Measurements from ENCODE around the gene RPUSD1.
"Not testable (repeated sequence)": the region's sequence is repeated elsewhere in the genome, so short reads cannot be mapped to it uniquely, and the experiment has no call there.

Gene RPUSD1

GRCh38 chr16:778909-779527 lies 9.2 kb downstream of the RPUSD1 start:
- no peak for TF ChIP-seq CTCF (IDR thresholded peaks at IDR 0.05; ENCODE audit: low read depth, low read length)
- no peak for DNase-seq (ENCODE audit: low read depth in 2 of 2)
- no peak overlapping the region for H3K4me3 ChIP-seq (replicated peaks in 1 of 2; ENCODE audit: low read depth in 2 of 2, low read length in 2 of 2)

- TF ChIP-seq CTCF (IDR thresholded peaks at IDR 0.05; ENCODE audit: low read depth, low read length) = no peak
- no peak for DNase-seq (ENCODE audit: low read depth in 2 of 2)
- H3K4me3 ChIP-seq (replicated peaks in 1 of 2; ENCODE audit: low read depth in 2 of 2, low read length in 2 of 2) = no peak overlapping the region
Measured at GRCh38 chr16:778447-778846, 9.7 kb downstream of the RPUSD1 start.

GRCh38 chr16:777826-778225 lies 10.4 kb downstream of the RPUSD1 start:
- DNase-seq (ENCODE audit: low read depth in 2 of 2) = peak in 1 of 2 donors; percentile 3
- no peak overlapping the region for H3K4me3 ChIP-seq (replicated peaks in 1 of 2; ENCODE audit: low read depth in 2 of 2, low read length in 2 of 2)
- no peak for TF ChIP-seq CTCF (IDR thresholded peaks at IDR 0.05; ENCODE audit: low read depth, low read length)

- no peak for DNase-seq (ENCODE audit: low read depth in 2 of 2)
- TF ChIP-seq CTCF (IDR thresholded peaks at IDR 0.05; ENCODE audit: low read depth, low read length) = no peak
Measured at GRCh38 chr16:776824-777223, 11.4 kb downstream of the RPUSD1 start.

GRCh38 chr16:776298-776697 lies 11.9 kb downstream of the RPUSD1 start:
- not testable (repeated sequence) for DNase-seq (ENCODE audit: low read depth in 2 of 2); H3K4me3 ChIP-seq (replicated peaks in 1 of 2; ENCODE audit: low read depth in 2 of 2, low read length in 2 of 2)

More at GRCh38 chr16:776824-777223, 11.4 kb downstream of the RPUSD1 start:
- no peak overlapping the region for H3K4me3 ChIP-seq (replicated peaks in 1 of 2; ENCODE audit: low read depth in 2 of 2, low read length in 2 of 2)

GRCh38 chr16:775236-775796 lies 12.9 kb downstream of the RPUSD1 start:
- H3K4me3 ChIP-seq (replicated peaks in 1 of 2; ENCODE audit: low read depth in 2 of 2, low read length in 2 of 2) = no peak overlapping the region
- TF ChIP-seq CTCF (IDR thresholded peaks at IDR 0.05; ENCODE audit: low read depth, low read length) = no peak
- DNase-seq (ENCODE audit: low read depth in 2 of 2) = no peak

- H3K4me3 ChIP-seq (replicated peaks in 1 of 2; ENCODE audit: low read depth in 2 of 2, low read length in 2 of 2) = no peak overlapping the region
- TF ChIP-seq CTCF (IDR thresholded peaks at IDR 0.05; ENCODE audit: low read depth, low read length) = no peak
- no peak for DNase-seq (ENCODE audit: low read depth in 2 of 2)
Measured at GRCh38 chr16:774086-775001, 13.8 kb downstream of the RPUSD1 start.
